Cerebellar cortex (tissue), 1 donor: Measurements from ENCODE around the gene NUTM1.

Experiments
- DNase-seq: peaks from one replicate; pipeline ENCODE4 v3.0.0-alpha.2; 2015; ENCODE audit warnings: low spot score

The NUTM1 gene

GRCh38 chr15:34342737-34343575, at the start of gene NUTM1, which contains the start of gene NOP10:
Gene NUTM1, plus strand, starts transcription at chr15:34343315. Its CDS starts 382 bp downstream, at chr15:34343697.
Gene NOP10, minus strand, starts transcription at chr15:34343136. Its CDS starts 63 bp downstream, at chr15:34343073.
- peak; percentile 94 for DNase-seq

- DNase-seq = no peak
These were observed 46.1 kb upstream of the NUTM1 start for GRCh38 chr15:34297059-34297458.

DNA sequence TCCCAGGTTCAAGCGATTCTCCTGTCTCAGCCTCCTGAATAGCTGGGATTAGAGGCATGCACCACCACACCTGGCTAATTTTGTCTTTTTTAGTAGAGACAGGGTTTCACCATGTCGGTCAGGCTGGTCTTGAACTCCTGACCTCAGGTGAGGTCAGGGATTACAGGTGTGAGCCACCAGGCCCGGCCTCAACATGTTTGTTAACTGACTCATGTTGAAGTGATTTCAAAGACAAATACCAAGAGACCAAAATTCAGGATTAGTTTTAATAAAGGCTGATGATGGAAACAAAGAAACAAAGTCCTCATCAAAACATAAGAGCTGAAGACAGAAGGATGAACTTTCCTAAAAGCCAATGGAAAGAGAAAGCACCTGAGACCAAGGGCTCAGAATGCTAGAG, 42.1 kb upstream of the NUTM1 start:
- no peak for DNase-seq

DNA sequence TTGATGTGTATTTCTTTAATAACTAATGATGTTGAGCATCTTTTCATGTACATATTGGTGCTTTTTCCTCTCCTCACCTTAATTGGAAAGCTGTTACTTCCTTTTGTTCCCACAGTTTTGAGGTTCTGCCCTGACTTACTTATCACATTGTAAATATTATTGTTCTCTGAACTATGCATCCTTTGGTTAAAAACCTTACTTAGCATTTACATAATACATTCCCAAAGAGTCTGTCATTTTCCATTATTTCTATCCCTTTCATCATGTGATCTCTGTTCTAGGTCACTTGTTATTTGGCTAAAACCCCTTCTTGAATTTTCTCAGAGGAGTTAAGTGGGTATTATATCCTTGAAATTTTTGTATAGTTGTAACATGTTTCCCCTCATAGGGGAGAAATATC, 38.5 kb upstream of the NUTM1 start:
- no peak for DNase-seq

DNA sequence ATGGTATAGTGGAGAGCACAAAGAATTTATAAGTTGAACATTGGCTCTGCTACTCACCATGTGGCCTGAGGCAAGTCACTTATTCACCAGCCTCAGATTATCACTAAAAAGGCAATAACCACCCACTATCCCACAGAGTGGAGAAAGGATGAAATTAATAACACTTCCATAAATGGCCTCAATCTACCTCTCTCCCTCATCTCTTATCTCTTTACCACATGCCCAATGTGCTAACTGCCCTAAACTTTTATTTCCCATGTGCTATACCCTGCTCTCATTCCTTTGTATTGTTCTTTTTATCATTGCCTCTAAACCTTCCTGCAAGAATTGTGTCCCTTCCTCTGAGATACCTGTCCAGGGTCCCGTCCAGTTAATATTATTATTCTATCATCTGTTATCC, 31.6 kb upstream of the NUTM1 start:
- DNase-seq = no peak

GRCh38 chr15:34314491-34315490, 28.3 kb upstream of the NUTM1 start:
- DNase-seq = no peak

DNA sequence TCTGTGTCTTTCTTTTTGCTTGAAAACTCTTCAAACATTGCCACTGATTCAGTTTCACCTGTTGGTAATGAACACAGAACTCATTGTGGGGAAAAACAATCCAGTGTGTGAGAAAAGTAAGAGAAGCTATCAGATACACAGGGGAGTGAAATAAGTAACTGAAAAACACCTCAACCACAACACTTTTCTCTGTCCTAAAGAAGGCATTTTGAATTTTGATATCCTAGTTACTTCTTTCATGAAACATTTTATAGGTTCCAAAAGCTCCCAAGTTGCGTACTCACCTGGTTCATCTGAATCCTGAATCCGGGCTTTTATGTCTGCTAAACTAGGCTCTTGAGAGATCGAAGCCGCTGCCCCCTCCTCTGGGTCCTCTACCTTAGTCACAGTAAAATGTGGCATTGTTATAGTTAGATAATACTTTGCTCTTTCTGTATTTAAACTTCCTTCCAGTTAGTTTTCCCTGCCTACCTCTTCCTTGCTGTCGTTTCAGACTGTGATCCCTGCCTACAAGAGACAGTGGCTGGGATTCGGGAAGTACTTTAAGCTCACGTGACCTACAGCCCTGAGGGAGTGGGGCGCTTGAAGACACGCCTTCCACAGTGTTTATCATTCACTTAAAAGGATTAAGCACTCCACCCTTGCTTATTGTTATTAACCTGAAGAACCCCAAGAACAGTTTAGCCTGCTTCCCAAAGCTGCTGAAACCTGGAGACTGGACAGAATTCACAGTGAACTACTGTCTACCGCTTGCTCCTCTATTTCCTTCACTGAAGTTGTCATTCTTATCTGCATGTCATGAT, 24.6 kb upstream of the NUTM1 start:
- no peak for DNase-seq

DNA sequence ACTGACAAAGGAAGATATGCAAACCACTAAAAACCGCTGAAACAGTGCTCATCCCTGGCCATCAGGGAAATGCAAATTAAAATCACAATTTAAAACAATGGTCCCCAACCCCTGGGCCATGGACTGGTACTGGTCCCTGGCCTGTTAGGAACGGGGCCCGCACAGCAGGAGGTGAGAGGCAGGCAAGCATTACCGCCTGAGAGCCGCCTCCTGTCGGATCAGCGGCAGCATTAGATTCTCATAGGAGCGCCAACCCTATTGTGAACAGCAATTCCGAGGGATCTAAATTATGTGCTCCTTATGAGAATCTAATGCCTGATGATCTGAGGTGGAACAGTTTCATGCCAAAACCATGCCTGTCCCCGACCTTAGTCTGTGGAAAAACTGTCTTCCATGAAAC, 19.9 kb upstream of the NUTM1 start:
- DNase-seq = no peak

GRCh38 chr15:34324933-34325332, 18.2 kb upstream of the NUTM1 start:
- DNase-seq = no peak

DNA sequence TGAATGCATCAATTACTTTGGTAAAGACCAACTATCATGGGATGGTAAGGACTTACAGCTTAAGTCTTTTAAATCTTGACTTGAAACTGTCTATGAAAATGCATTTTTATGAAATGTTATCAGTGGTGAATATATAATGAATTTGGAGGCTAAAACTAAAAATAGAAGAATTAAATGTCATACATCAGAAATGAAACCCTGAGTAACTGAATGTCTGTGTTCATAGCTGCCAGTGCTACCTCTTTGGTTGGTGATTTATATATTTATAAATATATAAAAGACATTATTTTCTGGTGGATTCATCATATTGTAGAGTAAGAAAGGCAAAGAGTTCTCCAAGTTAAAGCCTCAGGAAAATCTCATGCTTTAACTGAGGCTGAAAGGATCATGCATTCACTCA, 17.7 kb upstream of the NUTM1 start:
- no peak for DNase-seq

DNA sequence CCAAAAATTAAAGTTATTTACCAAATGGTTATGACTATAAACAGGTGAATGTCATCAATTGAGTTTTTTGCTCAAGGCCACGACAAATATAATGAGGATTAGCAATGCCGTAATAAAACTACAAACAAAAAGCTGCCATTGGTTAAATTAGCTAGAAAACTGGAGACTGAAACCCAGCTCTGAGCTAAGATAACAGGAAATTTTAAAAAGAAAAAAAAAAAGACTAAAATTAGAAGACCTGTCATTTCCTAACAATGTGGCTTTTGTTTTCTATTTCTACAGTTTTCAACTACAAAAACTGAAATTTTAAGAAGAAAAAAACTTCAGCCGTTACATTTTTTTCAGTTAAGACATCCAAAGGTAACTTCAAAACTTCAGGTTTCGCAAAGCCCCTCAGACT, 15.2 kb upstream of the NUTM1 start:
- no peak for DNase-seq

- DNase-seq = no peak
These were observed 14.1 kb upstream of the NUTM1 start for GRCh38 chr15:34329006-34329405.

- DNase-seq = no peak
These were observed 12.8 kb upstream of the NUTM1 start for GRCh38 chr15:34330279-34330678.

DNA sequence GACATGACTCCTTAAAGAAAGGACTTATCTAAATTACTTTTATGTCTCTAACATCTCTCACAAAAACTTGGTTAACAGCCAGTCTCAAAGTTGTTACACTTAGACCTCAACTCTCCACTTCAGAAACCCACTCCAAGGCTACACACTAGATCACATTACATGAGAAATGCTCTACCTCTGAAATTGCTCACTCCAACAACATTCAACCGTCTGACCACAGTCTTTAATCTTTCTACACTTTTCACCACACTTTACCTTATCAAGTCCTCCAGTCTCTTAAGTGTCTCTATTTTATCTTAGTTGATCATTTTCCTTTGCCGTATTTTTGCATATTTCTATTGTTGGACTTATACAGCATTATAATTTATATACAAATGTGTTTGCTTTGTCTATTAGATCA, 11.3 kb upstream of the NUTM1 start:
- no peak for DNase-seq

DNA sequence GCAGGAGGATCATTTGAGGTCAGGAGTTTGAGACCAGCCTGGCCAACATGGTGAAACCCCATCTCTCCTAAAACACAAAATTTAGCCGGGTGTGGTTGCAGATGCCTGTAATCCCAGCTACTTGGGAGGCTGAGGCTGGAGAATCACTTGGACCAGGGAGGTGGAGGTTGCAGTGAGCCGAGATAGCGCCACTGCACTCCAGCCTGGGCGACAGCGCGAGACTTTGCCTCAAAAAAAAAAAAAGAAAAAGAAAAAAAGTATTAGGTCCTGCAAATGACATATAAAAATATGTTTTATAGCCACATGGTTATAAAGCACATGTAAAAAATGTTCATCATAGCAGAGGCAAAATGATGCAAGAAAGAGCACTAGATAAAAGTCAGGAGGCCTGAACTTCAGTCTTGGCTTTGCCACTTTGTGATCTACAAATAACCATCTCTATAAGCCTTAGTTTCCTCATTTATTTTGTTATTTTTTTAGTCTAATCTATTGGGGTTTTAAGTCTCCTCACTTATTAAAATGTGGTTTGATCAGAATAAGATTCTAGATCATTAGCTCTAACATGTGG, 10.5 kb upstream of the NUTM1 start:
- no peak for DNase-seq

- no peak for DNase-seq
These were observed 8.4 kb upstream of the NUTM1 start for GRCh38 chr15:34334672-34335071.

GRCh38 chr15:34335176-34336032, 7.7 kb upstream of the NUTM1 start:
- DNase-seq = no peak

GRCh38 chr15:34336231-34336990, 6.7 kb upstream of the NUTM1 start:
- peak; percentile 21 for DNase-seq

DNA sequence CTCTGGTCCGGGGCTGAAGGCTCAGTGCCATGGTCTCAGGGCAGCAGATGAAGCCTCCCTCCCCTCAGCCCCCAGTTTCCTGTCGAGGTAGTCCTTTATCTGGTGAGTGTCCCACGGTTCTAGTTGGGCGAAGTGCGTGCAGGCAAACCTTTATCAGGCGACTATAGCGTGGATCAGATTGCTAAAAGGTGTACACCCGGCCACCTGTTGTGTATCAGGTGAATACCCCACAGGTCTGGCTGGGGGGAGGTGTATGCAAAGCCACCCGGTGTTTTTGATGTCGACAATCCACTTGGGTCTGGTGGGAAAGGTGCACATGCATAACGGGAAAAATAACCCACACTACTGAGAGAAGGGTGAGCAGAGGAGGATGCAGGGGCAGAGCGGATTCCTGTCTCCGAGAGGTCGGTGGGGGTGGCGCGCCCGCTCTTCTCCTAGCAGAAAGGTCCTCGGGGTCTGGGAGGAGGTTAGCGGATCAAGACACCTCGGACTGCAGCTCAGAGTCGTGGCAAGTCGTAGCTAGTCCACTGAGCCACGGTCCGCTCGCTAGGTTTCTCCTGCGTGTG, 6.0 kb upstream of the NUTM1 start:
- DNase-seq = peak; percentile 40
